Vagina (tissue), 2 donors: Measurements from ENCODE around the gene TOPBP1. TPM values are rescaled to one million over a fixed set of nuclear protein-coding genes. Genes with fewer than 3 reads are reported as not detected.

ENCODE experiments used
- DNase-seq, 2 donors: peaks; one replicate each; pipeline ENCODE4 v3.0.0-alpha.2; 2017; ENCODE audit errors: extremely low spot score in 2 of 2
- H3K27ac ChIP-seq: fragments of 200-600 bp; sonication (generic); one replicate; pipeline ENCODE4 v1.5.1; 2019
- H3K27me3 ChIP-seq: fragments of 200-600 bp; sonication (generic); one replicate; pipeline ENCODE4 v1.5.1; 2019
- H3K36me3 ChIP-seq, 2 donors: fragments of 200-600 bp; sonication (generic); one replicate each; pipeline ENCODE4 v1.5.1; 2017 to 2019
- H3K4me1 ChIP-seq: fragments of 200-600 bp; sonication (generic); one replicate; pipeline ENCODE4 v1.5.1; 2019
- H3K4me3 ChIP-seq, 2 donors: fragments of 200-600 bp; sonication (generic); 1 replicate in 1 of 2; 2 replicates in 1 of 2; pipeline ENCODE4 v1.5.1; 2016 to 2019
- H3K9me3 ChIP-seq: fragments of 200-600 bp; sonication (generic); one replicate; pipeline ENCODE4 v1.5.1; 2019
- POLR2A ChIP-seq, 2 donors: fragments of 450-650 bp; IDR thresholded peaks; one replicate each; pipeline ENCODE4 v1.6.1; 2017; ENCODE audit warnings: antibody characterized with exemption in 2 of 2, mild to moderate bottlenecking in 2 of 2, moderate library complexity in 2 of 2
- POLR2AphosphoS5 ChIP-seq, 2 donors: sonication (generic); formaldehyde crosslinking; IDR thresholded peaks; one replicate each; pipeline ENCODE4 v1.9.0; 2017; ENCODE audit warnings: antibody characterized with exemption in 2 of 2, mild to moderate bottlenecking in 2 of 2, low read depth in 1 of 2; ENCODE audit not compliant: insufficient read depth in 1 of 2
- intact Hi-C: fragments of 100-400 bp; cut with DNase I; formaldehyde crosslinking; loops from one replicate; pipeline ENCODE4 v1.15.1; 2023
- total RNA-seq: library from RNA; depleted of rRNA; stranded (reverse); fragments of >200 nt; gene quantifications from one replicate; pipeline ENCODE4 v1.2.3, GENCODE V29; 2016
- TF ChIP-seq, protein P1 (sequence below), 3 experiments: fragments of 450-650 bp in 2 of 3; fragments of 200-600 bp in 1 of 3; sonication (generic) in 1 of 3; IDR thresholded peaks; one replicate each; pipeline ENCODE4 v1.5.1; 2017 to 2019; ENCODE audit warnings: antibody characterized with exemption in 3 of 3, mild to moderate bottlenecking in 2 of 3, moderate library complexity in 2 of 3

TOPBP1 gene
- total RNA-seq, 1 donor from 2014 or later, result 28.2 TPM

DNA sequence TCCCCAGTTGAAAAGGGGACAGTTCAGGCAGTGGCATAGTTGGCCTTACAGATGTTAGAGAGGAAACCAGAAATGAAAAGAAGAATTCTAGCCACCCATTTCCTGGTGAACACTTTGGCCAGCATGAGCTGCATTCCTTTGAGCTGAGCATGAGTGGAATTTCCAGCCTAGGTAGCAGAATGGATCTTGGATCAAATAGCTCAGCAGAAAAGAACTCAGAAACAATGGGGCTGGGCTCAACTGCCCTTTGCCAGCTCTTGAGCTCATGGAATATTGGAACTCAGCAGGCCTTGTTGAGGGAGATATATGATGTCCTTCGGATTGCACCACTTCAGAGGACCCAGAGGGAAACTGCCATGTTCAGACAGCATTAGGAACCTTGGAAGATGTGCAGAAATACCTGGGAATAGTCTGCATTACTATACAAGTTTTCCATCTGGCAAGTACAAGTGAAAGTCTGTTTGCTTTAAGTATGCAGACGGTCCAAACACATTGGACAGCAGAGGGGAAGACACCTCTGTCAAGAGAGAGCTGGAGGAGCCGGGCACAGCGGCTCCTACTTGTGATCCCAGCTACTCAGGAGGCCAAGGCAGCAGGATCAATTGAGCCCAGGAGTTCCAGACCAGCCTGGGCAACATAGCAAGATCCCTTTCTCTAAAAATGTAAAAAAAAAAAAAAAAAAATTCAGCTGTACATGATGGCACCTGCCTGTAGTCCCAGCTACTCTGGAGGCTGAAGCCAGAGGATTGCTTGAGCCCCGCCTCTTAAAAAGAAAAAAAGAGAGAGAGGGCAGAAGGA, 91.4 kb downstream of the TOPBP1 start:
- Histone ChIP-seq H3K36me3 (peaks cover 0 to 4% of the 10 kb centered on the region in 2 donors), H3K4me3 (no peak overlapping the region), H3K9me3 (no peaks in the 10 kb centered on the region), H3K27ac (no peak overlapping the region), H3K27me3 (no peaks in the 10 kb centered on the region), H3K4me1 (peaks cover 11% of the 10 kb centered on the region)
- DNase-seq, result no peak
- intact Hi-C loops, result loop anchor here (5.0 kb wide), 1 partner anchor 848 kb away; the partner anchor contains the start of gene NPHP3
- TF ChIP-seq POLR2A (IDR thresholded peaks at IDR 0.05) (no peak), POLR2AphosphoS5 (IDR thresholded peaks at IDR 0.05; ENCODE audit: insufficient read depth in 1 of 2, low read depth in 1 of 2) (no peak)
- TF ChIP-seq, protein P1, sequence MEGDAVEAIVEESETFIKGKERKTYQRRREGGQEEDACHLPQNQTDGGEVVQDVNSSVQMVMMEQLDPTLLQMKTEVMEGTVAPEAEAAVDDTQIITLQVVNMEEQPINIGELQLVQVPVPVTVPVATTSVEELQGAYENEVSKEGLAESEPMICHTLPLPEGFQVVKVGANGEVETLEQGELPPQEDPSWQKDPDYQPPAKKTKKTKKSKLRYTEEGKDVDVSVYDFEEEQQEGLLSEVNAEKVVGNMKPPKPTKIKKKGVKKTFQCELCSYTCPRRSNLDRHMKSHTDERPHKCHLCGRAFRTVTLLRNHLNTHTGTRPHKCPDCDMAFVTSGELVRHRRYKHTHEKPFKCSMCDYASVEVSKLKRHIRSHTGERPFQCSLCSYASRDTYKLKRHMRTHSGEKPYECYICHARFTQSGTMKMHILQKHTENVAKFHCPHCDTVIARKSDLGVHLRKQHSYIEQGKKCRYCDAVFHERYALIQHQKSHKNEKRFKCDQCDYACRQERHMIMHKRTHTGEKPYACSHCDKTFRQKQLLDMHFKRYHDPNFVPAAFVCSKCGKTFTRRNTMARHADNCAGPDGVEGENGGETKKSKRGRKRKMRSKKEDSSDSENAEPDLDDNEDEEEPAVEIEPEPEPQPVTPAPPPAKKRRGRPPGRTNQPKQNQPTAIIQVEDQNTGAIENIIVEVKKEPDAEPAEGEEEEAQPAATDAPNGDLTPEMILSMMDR (IDR thresholded peaks at IDR 0.05), result no peak

DNA sequence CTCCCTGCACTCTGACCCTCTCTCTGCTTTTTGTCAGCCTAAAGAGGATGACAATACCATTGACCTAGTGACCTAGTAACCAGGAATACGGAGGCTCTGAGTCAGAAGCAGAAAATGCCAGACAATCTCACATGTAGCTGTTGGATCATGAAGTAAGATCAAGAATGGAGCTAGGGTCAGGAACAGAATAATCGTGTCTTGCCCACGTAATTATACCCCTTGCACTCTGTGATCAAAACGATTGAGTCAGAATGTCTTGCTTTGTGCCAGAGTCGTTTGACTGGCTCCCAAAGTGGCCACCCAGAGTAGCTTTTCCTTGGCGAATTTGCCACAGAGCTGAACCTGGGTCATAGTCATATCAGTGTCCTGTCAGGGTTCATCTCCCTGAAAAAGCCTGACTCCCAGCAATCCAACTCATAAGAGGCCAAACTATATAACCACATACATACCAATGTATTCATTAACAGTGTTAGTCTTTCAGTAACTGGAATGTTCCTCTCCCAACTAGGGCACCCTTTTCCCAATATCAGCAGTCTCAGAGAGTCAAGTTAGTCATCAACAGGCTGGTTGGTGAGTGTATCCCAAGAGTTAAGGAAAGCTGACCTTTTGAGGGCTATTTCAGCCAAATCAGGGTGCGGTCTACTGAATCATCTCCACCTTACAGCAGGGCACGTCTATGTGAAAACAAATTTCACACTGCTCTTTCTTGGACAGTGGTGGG, 93.3 kb downstream of the TOPBP1 start:
- Histone ChIP-seq H3K4me1 (peaks cover 5% of the 10 kb centered on the region), H3K4me3 (no peak overlapping the region), H3K9me3 (no peaks in the 10 kb centered on the region), H3K27me3 (no peaks in the 10 kb centered on the region), H3K36me3 (no peaks in the 10 kb centered on the region), H3K27ac (no peak overlapping the region)
- no peak for DNase-seq
- intact Hi-C loops, result no loop called here
- TF ChIP-seq POLR2A (IDR thresholded peaks at IDR 0.05) (no peak), POLR2AphosphoS5 (IDR thresholded peaks at IDR 0.05; ENCODE audit: insufficient read depth in 1 of 2, low read depth in 1 of 2) (no peak)
- TF ChIP-seq, protein P1 (IDR thresholded peaks at IDR 0.05), result no peak

DNA sequence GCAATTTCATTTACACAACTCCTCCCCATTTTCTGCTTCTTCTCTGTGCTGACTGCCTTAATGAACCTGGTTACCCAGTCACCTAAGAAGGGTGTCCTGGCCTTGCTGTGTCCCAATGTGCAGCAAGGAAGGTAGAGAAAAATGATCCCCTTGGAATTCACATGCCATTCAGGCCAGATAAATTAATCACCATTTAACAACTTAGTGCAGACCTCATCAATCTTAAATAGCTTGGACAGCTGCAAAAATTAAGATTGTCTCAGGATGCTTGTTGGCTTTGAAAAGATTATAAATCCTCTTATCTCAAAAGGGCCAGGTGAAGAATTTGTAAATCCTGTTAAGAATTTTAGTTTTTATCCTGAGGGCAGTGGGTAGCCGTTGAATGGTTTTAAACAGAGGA, 97.9 kb downstream of the TOPBP1 start:
- Histone ChIP-seq H3K36me3 (no peaks in the 10 kb centered on the region), H3K4me3 (no peak overlapping the region), H3K4me1 (no peaks in the 10 kb centered on the region), H3K27me3 (no peaks in the 10 kb centered on the region), H3K27ac (no peak overlapping the region), H3K9me3 (no peaks in the 10 kb centered on the region)
- intact Hi-C loops, result no loop called here
- DNase-seq, result no peak
- no peak for TF ChIP-seq POLR2AphosphoS5 (IDR thresholded peaks at IDR 0.05; ENCODE audit: insufficient read depth in 1 of 2, low read depth in 1 of 2)
- TF ChIP-seq, protein P1 (IDR thresholded peaks at IDR 0.05), result no peak

DNA sequence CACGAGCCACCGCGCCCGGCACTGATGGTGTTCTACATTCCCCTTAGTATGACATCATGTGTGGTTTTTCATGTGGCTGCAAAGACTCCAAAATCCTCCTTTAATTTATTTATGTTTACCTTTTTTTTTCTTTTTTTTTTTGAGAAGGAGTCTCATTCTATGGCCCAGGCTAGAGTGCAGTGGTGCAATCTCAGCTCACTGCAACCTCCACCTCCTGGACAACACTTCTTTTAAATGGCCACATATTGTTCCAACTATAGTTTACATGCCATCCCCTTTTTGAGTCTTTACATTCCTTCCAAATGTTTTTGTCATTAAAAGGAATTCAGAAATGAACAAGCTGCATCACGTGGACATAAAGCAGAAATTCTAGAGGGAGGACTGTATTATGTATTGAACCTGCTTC, 98.6 kb downstream of the TOPBP1 start:
- no peak for DNase-seq
- no peak overlapping the region for H3K4me3 ChIP-seq
- no peak overlapping the region for H3K27ac ChIP-seq
- no peaks in the 10 kb centered on the region for H3K4me1 ChIP-seq
- TF ChIP-seq POLR2AphosphoS5 (IDR thresholded peaks at IDR 0.05; ENCODE audit: insufficient read depth in 1 of 2, low read depth in 1 of 2) (no peak), POLR2A (IDR thresholded peaks at IDR 0.05) (no peak)
- TF ChIP-seq, protein P1 (IDR thresholded peaks at IDR 0.05), result no peak
- H3K9me3 ChIP-seq, result no peaks in the 10 kb centered on the region
- no peaks in the 10 kb centered on the region for H3K27me3 ChIP-seq
- intact Hi-C loops, result no loop called here
- no peaks in the 10 kb centered on the region for H3K36me3 ChIP-seq

- Histone ChIP-seq H3K4me1 (no peaks in the 10 kb centered on the region), H3K27ac (no peak overlapping the region), H3K4me3 (no peak overlapping the region), H3K36me3 (no peaks in the 10 kb centered on the region), H3K27me3 (no peaks in the 10 kb centered on the region), H3K9me3 (no peaks in the 10 kb centered on the region)
- TF ChIP-seq, protein P1 (IDR thresholded peaks at IDR 0.05), result no peak
- no peak for TF ChIP-seq POLR2AphosphoS5 (IDR thresholded peaks at IDR 0.05; ENCODE audit: insufficient read depth in 1 of 2, low read depth in 1 of 2)
- no peak for TF ChIP-seq POLR2A (IDR thresholded peaks at IDR 0.05)
- intact Hi-C loops, result no loop called here
- no peak for DNase-seq
These were observed 99.4 kb downstream of the TOPBP1 start for GRCh38 chr3:133562376-133562775.
